ENCODE measurements around the gene CCT5.

- TF ChIP-seq CTCF (IDR thresholded peaks at IDR 0.05) (no peak), EZH2 (IDR thresholded peaks at IDR 0.05; ENCODE audit: borderline replicate concordance, insufficient read depth, low read depth, low read length, poor library complexity, severe bottlenecking) (no peak)
Observed at GRCh38 chr5:10222326-10222725, 27.8 kb upstream of the CCT5 start.
